GM12891 (cell line): ENCODE data around the gene LIX1L.
A peak's percentile ranks its signal among the peaks of the same experiment; 100 is the strongest.

Experiments
- POLR2A ChIP-seq: IDR thresholded peaks from 2 replicates; pipeline ENCODE4 v1.6.1; 2011; ENCODE audit warnings: low read depth, low read length, control low read depth
- POLR2AphosphoS5 ChIP-seq: IDR thresholded peaks from 2 replicates; pipeline ENCODE4 v1.6.1; 2011; ENCODE audit warnings: low read depth, low read length, control low read depth
- SPI1 ChIP-seq: IDR thresholded peaks from 2 replicates; pipeline ENCODE4 v1.6.1; 2011; ENCODE audit warnings: low read depth, low read length, control low read depth
- TAF1 ChIP-seq: IDR thresholded peaks from 2 replicates; pipeline ENCODE4 v1.6.1; 2011; ENCODE audit warnings: low read depth, low read length, control low read depth

- TF ChIP-seq POLR2A, result peak; percentile 72
- no peak for TF ChIP-seq TAF1
- no peak for TF ChIP-seq SPI1
- peak; percentile 57 for TF ChIP-seq POLR2AphosphoS5
Observed at GRCh38 chr1:145992502-145992936, 34.7 kb upstream of the LIX1L start.
